Activated naive CD8-positive, alpha-beta T cell treated with anti-CD3 and anti-CD28 coated beads, Interleukin-2, amount 50 U/mL, for 16 hours (primary cell): ENCODE data around the gene URB1.
"Not testable (repeated sequence)": the region's sequence is repeated elsewhere in the genome, so short reads cannot be mapped to it uniquely, and the experiment has no call there.

ENCODE experiments used
- DNase-seq: peaks from one replicate; pipeline ENCODE4 v3.0.0-alpha.2; 2020; ENCODE audit warnings: low read depth, low spot score

Gene URB1

DNA sequence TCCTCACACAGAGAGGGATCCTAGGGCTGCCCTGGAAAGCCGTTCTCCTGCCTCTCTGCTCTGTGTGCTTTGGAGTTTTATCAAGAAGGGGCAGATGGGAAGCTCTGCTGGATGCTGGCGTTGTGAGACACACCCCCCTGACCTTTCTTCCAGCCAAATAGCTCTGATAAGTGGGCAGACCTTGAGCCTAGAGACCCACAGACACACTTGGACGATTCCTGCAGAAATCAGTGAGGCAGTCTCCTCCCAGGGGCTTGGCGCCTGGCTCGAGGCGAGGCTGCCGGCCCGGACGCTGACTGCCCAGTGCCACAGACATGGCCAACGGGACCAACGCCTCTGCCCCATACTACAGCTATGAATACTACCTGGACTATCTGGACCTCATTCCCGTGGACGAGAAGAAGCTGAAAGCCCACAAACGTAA is 94.1 kb downstream of the URB1 start, which contains the start of gene MRAP:
Gene MRAP, plus strand, starts transcription at position 198 of the 424 bp plus-strand sequence. Its CDS starts 117 bp downstream, at position 315.
- DNase-seq: no peak

DNA sequence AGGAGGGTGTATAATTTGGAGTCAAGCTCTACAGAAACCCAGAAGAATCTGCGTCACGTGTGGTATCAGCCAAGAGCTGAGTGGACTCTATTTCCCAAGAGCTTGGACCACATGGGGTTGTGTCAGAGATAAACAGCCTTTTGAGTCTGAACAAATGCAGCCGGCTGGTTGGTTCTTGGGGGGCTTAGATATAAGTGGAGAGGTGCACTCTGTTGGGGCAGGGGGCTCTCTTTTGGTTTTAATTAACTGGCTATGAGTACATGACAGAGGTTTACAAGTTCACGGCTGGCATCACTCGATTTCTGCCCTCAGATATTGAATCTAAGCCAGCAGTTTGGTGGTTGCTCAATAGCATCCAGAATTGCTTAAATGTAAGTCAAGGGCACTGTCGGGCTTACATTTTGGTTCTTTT is 94.7 kb downstream of the URB1 start:
- DNase-seq: no peak

DNA sequence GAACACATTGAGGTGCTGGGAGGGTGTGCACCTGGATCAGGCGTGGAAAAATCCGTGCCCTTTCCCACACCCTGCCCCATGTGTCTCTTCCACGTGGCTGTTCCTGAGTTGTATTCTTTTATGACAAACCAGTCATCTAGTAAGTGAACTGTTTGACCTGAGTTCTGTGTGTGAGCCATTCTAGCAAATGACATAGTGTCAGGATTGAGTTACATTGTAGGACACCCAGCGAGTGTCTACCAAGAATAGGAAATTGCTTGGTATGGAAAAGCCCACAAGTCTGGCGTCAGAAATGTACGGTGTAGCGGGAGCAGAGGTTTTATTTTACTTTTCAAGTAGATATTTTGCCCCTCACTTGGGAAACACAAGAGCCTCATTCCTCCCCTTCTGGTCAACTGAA is 95.4 kb downstream of the URB1 start:
- no peak for DNase-seq

DNA sequence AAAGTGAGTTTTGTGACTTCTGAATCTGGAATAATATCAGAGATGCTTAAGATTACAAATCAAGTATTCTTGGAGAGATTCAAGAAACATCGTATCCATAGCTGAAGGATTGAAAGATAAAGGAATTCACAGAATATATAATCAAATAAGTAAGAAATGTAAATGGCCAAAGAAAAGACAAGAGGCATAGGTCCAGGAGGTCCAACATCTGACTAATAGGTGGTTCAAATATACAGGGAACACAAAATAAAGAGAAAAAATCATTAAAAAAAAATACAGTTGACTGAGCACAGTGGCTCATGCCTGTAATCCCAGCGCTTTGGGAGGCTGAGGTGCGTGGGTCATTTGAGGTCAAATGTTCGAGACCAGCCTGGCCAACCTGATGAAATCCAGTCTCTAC is 107.3 kb downstream of the URB1 start:
- no peak for DNase-seq

DNA sequence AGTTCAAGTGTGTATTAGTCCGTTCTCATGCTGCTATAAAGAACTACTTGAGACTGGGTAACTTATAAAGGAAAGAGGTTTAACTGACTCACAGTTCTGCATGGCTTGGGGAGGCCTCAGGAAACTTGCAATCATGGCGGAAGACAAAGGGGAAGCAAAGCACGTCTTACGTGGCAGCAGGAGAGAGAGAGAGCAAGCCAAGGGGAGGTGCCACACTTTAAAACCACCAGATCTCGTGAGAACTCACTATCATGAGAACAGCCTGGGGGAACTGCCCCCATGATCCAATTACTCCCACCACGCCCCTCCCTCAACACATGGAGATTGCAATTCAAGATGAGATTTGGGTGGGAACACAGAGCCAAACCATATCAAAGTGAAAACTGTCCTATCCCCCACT is 109.8 kb downstream of the URB1 start:
- no peak for DNase-seq

DNA sequence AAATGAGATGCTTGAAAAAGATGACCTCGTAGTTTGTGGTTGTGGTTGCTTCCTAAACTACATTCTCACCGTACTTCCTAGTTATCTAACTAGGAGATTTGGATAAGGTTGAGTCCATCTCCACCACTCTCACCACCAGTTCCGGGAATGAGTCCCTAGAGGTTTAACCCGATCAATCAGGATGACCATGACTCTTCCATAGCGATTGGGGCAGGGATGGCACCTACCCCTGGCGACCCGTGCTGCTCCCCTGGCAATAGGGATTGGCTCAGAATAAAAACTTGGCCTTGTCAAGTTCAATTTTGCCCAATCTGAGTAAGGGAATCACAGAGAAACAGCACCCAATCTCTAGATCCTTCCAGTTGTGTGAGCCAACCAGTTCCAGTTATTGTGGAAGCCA is 111.3 kb downstream of the URB1 start:
- no peak for DNase-seq

DNA sequence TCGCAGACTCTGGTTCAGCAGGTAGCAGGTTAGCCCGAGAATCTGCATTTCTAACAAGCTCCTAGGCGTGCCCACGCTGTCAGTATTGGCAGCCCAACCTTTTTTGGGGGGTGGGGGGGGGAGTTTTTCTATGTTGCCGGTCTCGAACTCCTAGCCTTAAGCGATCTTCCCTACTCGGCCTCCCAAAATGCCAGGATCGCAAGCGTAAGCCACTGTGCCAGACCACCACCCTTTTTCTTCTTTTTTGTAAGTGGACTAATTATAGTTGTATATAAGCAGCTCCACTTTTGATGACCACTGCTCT is 113.5 kb downstream of the URB1 start:
- DNase-seq: no peak

DNA sequence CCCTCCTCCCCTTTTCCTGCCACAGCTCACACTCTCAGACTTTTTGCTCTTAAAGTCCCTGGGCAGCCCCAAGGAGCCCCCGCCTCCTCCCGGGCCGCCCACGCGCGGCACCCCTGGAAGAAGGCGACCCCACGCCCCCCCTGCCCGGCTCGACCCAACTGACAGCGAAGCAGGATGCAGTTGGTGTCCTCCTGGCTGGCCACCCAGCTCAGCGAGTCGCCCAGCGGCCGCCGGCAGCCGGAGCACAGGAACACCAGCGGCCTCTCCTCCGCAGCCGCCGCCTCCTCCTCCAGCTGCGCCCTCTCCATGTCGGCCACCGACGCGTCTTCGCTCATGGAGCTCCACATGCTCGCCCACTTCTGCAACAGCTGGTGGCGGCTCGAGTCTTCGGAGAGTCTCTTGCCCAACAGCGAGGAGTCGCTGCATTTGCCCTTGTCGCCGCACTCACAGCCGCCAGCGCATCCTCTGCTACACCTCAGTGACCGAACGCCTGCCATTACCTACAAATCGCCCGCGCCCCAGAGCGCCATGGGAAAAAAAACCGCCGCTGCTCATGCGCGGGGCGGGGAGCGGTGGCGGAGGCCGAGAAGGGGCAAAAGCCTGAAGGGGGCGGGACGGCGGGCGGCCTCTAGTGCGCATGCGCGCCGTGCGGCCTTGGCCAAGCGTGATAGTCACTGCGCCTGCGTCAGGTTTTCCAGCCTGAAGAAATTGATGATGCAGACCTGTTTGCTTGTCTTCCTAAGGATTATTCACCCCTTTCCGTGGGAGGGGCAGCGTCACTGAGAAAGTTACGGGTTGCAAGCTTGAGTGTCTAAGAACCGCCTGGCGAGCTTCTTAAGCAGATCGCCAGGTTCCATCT is 114.1 kb downstream of the URB1 start, which contains the start of gene MIS18A:
Gene MIS18A, minus strand, starts transcription at position 532 of the 859 bp plus-strand sequence. Its CDS starts 35 bp downstream, at position 497.
- peak; percentile 94 for DNase-seq

DNA sequence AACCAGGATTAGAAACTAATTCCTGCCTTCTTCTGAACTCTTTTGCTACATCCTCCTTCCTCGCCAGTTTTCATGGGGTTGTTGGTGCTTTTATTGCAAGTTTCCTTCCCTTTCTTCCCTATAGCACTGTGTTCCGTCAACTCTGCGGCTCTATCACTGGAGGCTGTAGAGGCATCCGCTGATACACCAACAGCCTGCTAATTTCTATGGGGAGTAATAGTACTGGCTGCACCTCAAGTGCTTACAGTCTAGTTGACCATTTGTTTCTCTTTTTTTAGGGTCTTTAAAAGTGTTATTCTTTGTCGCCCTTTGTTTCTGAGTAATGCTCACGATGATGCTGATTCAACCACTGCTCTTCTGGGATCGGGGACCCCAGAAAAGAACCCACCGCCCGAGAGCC is 114.7 kb downstream of the URB1 start:
- no peak for DNase-seq

DNA sequence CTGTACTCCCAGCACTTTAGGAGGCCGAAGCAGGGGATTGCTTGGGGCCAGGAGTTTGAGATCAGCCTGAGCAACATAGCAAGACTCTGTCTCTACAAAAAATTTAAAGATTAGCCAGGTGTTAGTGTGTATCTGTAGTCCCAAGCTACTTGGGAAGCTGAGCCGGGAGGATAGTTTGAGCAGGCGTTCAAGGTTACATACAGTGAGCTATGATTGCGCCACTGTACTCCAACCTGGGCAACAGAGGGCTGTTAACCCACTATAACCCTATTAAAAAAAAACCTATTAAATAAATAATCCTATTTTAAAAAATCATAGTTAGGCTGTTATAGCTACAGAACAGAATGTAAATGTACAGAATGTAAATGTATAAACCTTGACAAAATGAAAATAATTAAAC is 116.1 kb downstream of the URB1 start:
- DNase-seq: no peak

DNA sequence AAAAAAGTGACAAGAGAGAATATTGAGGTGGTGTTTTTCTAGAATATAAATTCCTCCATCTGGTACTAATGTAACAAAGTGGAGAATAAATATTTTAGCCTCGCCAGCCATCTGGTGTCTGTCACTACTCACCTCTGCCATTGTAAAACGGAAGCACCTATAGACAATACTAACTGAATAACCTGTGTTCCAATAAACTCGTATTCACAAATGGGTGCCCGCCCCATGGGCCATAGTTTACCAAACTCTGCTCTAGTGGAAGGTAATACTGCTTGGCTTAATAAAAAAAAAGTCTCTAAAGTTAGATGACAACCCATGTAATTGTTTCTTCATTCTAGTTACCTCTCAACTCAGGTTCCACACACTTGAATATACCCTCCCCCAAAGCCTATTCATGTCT is 122.1 kb downstream of the URB1 start:
- DNase-seq: no peak

DNA sequence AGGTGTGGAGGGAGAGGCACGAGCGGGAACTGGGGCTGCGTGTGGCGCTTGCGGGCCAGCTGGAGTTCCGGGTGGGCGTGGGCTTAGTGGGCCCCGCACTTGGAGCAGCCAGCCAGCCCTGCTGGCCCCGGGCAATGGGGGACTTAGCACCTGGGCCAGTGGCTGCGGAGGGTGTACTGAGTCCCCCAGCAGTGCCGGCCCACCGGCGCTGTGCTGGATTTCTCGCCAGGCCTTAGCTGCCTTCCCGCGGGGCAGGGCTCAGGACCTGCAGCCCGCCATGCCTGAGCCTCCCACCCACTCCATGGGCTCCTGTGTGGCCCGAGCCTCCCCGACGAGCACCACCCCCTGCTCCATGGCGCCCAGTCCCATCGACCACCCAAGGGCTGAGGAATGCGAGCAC is 127.5 kb downstream of the URB1 start:
- DNase-seq: not testable (repeated sequence)

DNA sequence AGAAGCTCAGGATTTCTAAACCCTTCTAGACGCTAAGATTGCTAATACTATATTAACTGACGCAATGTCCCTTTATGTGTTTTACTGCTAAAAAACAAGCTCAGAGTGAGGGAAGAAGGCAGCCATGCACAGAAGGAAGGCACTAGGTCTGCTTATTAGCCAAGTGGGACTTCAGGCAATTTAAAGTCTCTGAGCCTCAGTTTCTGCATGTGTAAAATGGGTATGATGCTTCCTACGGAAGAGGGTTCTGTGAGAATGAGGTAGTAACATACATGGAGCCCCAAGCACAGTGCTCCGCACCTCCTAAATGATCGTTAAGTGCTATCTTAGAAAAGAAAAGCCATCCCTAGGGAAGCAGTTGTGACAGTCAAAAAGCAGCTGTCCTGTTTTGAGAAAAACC is 130.9 kb downstream of the URB1 start:
- DNase-seq: no peak
